ENCODE results near the gene DPH5. TPM values are rescaled to one million over a fixed set of nuclear protein-coding genes. Genes with fewer than 3 reads are reported as not detected.

Gene DPH5
- total RNA-seq, 2 donors from 2014 or later: 2.6 to 29.6 TPM

DNA sequence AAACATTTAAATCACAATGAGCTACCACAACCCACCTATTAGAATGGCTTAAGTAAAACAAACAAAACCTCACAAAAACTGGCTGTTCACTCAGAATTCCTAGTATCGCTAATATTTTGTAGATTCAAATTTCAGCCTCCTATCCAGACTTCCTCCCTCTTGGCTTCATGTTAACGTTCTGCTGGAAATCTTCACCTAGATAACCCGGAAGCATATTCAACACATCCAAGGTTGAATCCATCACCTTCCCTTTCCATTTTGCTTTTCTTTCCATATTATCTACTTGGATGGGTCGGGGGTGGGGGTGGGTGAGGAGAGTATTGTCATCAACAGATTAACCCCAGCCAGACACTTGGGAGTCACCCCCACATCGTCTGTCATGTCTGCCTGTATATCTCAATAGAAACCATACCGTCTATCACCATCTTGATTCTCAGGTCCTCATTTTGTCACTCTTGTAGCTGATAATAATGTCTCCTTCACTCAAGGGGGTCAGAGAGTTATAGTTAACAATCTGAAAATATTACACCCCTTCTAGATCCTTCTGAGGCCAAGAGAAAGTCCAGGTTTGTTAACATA, 1.7 kb upstream of the DPH5 start:
- intact Hi-C loops (cut with DNase I): no loop called here
- Histone ChIP-seq H3K9me3 (no peaks in the 10 kb centered on the region), H3K27ac (no peak overlapping the region), H3K27me3 (no peaks in the 10 kb centered on the region), H3K4me1 (peaks cover 16% of the 10 kb centered on the region), H3K4me3 (no peak overlapping the region), H3K36me3 (replicated peaks in 1 of 2; ENCODE audit: insufficient read depth in 1 of 2, low read depth in 2 of 2) (no peaks in the 10 kb centered on the region)
- 86 to 87% methylated on average over 6 of the region's 6 CpGs for WGBS, 2 donors
- no peak for DNase-seq
- ATAC-seq: no peak
- no peak for TF ChIP-seq POLR2A (IDR thresholded peaks at IDR 0.05)
- TF ChIP-seq, protein P1, sequence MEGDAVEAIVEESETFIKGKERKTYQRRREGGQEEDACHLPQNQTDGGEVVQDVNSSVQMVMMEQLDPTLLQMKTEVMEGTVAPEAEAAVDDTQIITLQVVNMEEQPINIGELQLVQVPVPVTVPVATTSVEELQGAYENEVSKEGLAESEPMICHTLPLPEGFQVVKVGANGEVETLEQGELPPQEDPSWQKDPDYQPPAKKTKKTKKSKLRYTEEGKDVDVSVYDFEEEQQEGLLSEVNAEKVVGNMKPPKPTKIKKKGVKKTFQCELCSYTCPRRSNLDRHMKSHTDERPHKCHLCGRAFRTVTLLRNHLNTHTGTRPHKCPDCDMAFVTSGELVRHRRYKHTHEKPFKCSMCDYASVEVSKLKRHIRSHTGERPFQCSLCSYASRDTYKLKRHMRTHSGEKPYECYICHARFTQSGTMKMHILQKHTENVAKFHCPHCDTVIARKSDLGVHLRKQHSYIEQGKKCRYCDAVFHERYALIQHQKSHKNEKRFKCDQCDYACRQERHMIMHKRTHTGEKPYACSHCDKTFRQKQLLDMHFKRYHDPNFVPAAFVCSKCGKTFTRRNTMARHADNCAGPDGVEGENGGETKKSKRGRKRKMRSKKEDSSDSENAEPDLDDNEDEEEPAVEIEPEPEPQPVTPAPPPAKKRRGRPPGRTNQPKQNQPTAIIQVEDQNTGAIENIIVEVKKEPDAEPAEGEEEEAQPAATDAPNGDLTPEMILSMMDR (IDR thresholded peaks at IDR 0.05): no peak

DNA sequence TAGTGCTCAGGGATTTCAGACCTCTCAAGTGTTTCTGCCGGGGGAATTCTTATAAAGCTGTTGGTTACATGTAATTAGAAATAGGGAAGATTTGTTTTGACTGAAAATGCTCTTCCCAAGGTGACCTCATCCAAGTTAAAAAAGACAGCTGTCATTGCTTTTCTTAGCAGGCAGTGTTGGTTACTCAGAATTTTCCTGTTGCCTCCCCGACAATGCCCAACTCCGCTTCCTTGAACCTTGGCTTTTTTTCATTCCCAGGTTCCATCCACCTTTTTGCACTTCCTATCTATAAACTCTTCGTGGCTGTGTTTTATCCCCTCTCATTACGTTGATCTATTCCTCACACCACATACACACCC, 825 bp upstream of the DPH5 start:
- peak overlapping the region in 2 of 4 donors; percentile 76 to 77 for H3K27ac ChIP-seq
- ATAC-seq (no peak), DNase-seq (no peak)
- H3K36me3 ChIP-seq (replicated peaks in 1 of 2; ENCODE audit: insufficient read depth in 1 of 2, low read depth in 2 of 2): no peaks in the 10 kb centered on the region
- WGBS, 2 donors: 27% methylated on average over 5 of the region's 5 CpGs
- TF ChIP-seq, protein P1 (IDR thresholded peaks at IDR 0.05): no peak
- TF ChIP-seq POLR2A (IDR thresholded peaks at IDR 0.05): no peak
- H3K4me1 ChIP-seq: peaks cover 16% of the 10 kb centered on the region
- intact Hi-C loops (cut with DNase I): no loop called here
- peak overlapping the region; percentile 11 to 39 for H3K4me3 ChIP-seq
- no peaks in the 10 kb centered on the region for H3K27me3 ChIP-seq
- no peaks in the 10 kb centered on the region for H3K9me3 ChIP-seq

- H3K27me3 ChIP-seq: no peaks in the 10 kb centered on the region
- peaks cover 16% of the 10 kb centered on the region for H3K4me1 ChIP-seq
- ATAC-seq: peak; percentile 30
- 0 to 1% methylated on average over 9 of the region's 9 CpGs for WGBS, 2 donors
- TF ChIP-seq, protein P1 (IDR thresholded peaks at IDR 0.05): no peak
- no peak for TF ChIP-seq POLR2A (IDR thresholded peaks at IDR 0.05)
- no peaks in the 10 kb centered on the region for H3K9me3 ChIP-seq
- peak overlapping the region; percentile 11 to 39 for H3K4me3 ChIP-seq
- H3K36me3 ChIP-seq (replicated peaks in 1 of 2; ENCODE audit: insufficient read depth in 1 of 2, low read depth in 2 of 2): no peaks in the 10 kb centered on the region
- intact Hi-C loops (cut with DNase I): no loop called here
- peak overlapping the region; percentile 67 to 79 (median 76) for H3K27ac ChIP-seq
- DNase-seq: peak in 2 of 4 donors; percentile 14 to 31
Observed at GRCh38 chr1:101025283-101025656, 314 bp downstream of the DPH5 start.

GRCh38 chr1:101022294-101022693, 3.3 kb downstream of the DPH5 start:
- no peaks in the 10 kb centered on the region for H3K27me3 ChIP-seq
- TF ChIP-seq POLR2A (IDR thresholded peaks at IDR 0.05): no peak
- TF ChIP-seq, protein P1 (IDR thresholded peaks at IDR 0.05): no peak
- no peak for DNase-seq
- ATAC-seq: no peak
- H3K27ac ChIP-seq: no peak overlapping the region
- peaks cover 16% of the 10 kb centered on the region for H3K4me1 ChIP-seq
- H3K36me3 ChIP-seq (replicated peaks in 1 of 2; ENCODE audit: insufficient read depth in 1 of 2, low read depth in 2 of 2): no peaks in the 10 kb centered on the region
- intact Hi-C loops (cut with DNase I): no loop called here
- WGBS, 2 donors: 69 to 89% methylated on average over 3 of the region's 3 CpGs
- H3K9me3 ChIP-seq: no peaks in the 10 kb centered on the region
- H3K4me3 ChIP-seq: no peak overlapping the region

- no peaks in the 10 kb centered on the region for H3K27me3 ChIP-seq
- no peak overlapping the region for H3K27ac ChIP-seq
- TF ChIP-seq POLR2A (IDR thresholded peaks at IDR 0.05): no peak
- TF ChIP-seq, protein P1 (IDR thresholded peaks at IDR 0.05): no peak
- no peak overlapping the region for H3K4me3 ChIP-seq
- DNase-seq: no peak
- intact Hi-C loops (cut with DNase I): no loop called here
- no peaks in the 10 kb centered on the region for H3K4me1 ChIP-seq
- H3K9me3 ChIP-seq: no peaks in the 10 kb centered on the region
- WGBS, 2 donors: 91 to 93% methylated on average over 1 of the region's 1 CpG
- ATAC-seq: no peak
- no peaks in the 10 kb centered on the region for H3K36me3 ChIP-seq (replicated peaks in 1 of 2; ENCODE audit: insufficient read depth in 1 of 2, low read depth in 2 of 2)
Observed at GRCh38 chr1:101017448-101017847, 8.1 kb downstream of the DPH5 start.
